GM12878 (cell line): ENCODE data around the gene PRPF4. TPM values are rescaled to one million over a fixed set of nuclear protein-coding genes. Genes with fewer than 3 reads are reported as not detected.

Source experiments
- ATAC-seq: fragments of 200-7000 bp; cut with Tn5 transposase; 3 replicates; pipeline ENCODE4 v1.9.1; 2020; ENCODE audit warnings: mild to moderate bottlenecking, moderate library complexity
- Bru-seq: library from RNA; stranded (reverse); fragments of 400-500 nt; gene quantifications from one replicate; lab custom pipeline; 2021; lab: Mats Ljungman, UMichigan
- BruChase-seq, 2 experiments: library from RNA; stranded (reverse); fragments of 400-500 nt; gene quantifications; one replicate each; lab custom pipeline; 2021; lab: Mats Ljungman, UMichigan
- BruUV-seq: library from RNA; stranded (reverse); fragments of 400-500 nt; replicated peaks from 2 replicates; lab custom pipeline; 2021; lab: Mats Ljungman, UMichigan
- CTCF ChIA-PET: fragments of 300-600 bp; sonication (Branson Sonifier 250); formaldehyde crosslinking; extraction: SDS; loops from one replicate; lab custom pipeline; 2021; ENCODE audit warnings: inconsistent platforms; lab: Yijun Ruan, JAX
- POLR2A ChIA-PET: fragments of 350-600 bp; formaldehyde crosslinking; extraction: SDS; loops from one replicate; lab custom pipeline; 2021; ENCODE audit warnings: inconsistent platforms; lab: Charles Lee
- RAD21 ChIA-PET: fragments of 300-600 bp; sonication (Branson Sonifier 250); formaldehyde crosslinking; loops from one replicate; lab custom pipeline; 2023; ENCODE audit warnings: antibody characterized with exemption; ENCODE audit not compliant: unreplicated experiment; lab: Charles Lee
- SMC1A ChIA-PET: fragments of 300-600 bp; sonication (Branson Sonifier 250); formaldehyde crosslinking; loops from one replicate; lab custom pipeline; 2023; ENCODE audit not compliant: unreplicated experiment, uncharacterized antibody; lab: Charles Lee
- DNase-seq: peaks from one replicate; pipeline ENCODE4 v3.0.0-alpha.2; 2011; ENCODE audit warnings: low read depth, low spot score
- FAIRE-seq: peaks from 3 replicates; lab custom pipeline; 2011; peaks lifted over from hg19 to GRCh38; lab: Jason Lieb, UNC
- H2AFZ ChIP-seq: 2 replicates; pipeline ENCODE4 v1.6.0; 2011; ENCODE audit warnings: low read depth, low read length, control low read depth; ENCODE audit not compliant: control insufficient read depth
- H3K27ac ChIP-seq: 2 replicates; pipeline ENCODE4 v1.5.1; 2011; ENCODE audit warnings: control low read depth; ENCODE audit not compliant: control insufficient read depth, insufficient read depth
- H3K27me3 ChIP-seq, 2 experiments: replicated peaks in 1 of 2; 2 replicates each; pipeline versions ENCODE4 v1.6.0 to v1.6.1; 2011; ENCODE audit warnings: low read length in 1 of 2; ENCODE audit not compliant: control insufficient read depth in 2 of 2, insufficient read depth in 2 of 2
- H3K36me3 ChIP-seq, 2 experiments: 2 replicates each; pipeline ENCODE4 v1.5.1; 2011; ENCODE audit warnings: low read length in 1 of 2; ENCODE audit not compliant: control insufficient read depth in 2 of 2, insufficient read depth in 2 of 2
- H3K4me1 ChIP-seq: 2 replicates; pipeline ENCODE4 v1.6.1; 2011; ENCODE audit warnings: mild to moderate bottlenecking, low read length, moderate library complexity, mixed read lengths; ENCODE audit not compliant: control insufficient read depth, insufficient read depth
- H3K4me2 ChIP-seq: 2 replicates; pipeline ENCODE4 v1.6.0; 2011; ENCODE audit warnings: control low read depth; ENCODE audit not compliant: control insufficient read depth, insufficient read depth
- H3K4me3 ChIP-seq: fragments of 200-600 bp; sonication (generic); 2 replicates; pipeline ENCODE4 v1.5.1; 2016
- H3K79me2 ChIP-seq: 2 replicates; pipeline ENCODE4 v1.6.0; 2011; ENCODE audit warnings: low read length; ENCODE audit not compliant: control insufficient read depth, insufficient read depth
- H3K9ac ChIP-seq: 2 replicates; pipeline ENCODE4 v1.8.0; 2011; ENCODE audit warnings: low read length, control low read depth, mixed read lengths; ENCODE audit not compliant: control insufficient read depth, insufficient read depth
- H3K9me3 ChIP-seq: replicated peaks from 3 replicates; pipeline ENCODE4 v1.5.1; 2011; ENCODE audit warnings: mild to moderate bottlenecking, low read length; ENCODE audit not compliant: control insufficient read depth, insufficient read depth
- H4K20me1 ChIP-seq: 2 replicates; pipeline ENCODE4 v1.6.0; 2011; ENCODE audit not compliant: control insufficient read depth, insufficient read depth
- CREB1 ChIP-seq: IDR thresholded peaks from 2 replicates; pipeline ENCODE4 v1.6.1; 2012; ENCODE audit warnings: low read depth, mild to moderate bottlenecking, inconsistent platforms
- CREM ChIP-seq: IDR thresholded peaks from 2 replicates; pipeline ENCODE4 v1.6.1; 2014; ENCODE audit warnings: antibody characterized with exemption, low read depth
- EP300 ChIP-seq, 2 experiments: fragments of 150-350 bp in 1 of 2; IDR thresholded peaks; 2 replicates each; pipeline ENCODE4 v1.6.1; 2011 to 2012; ENCODE audit warnings: low read depth in 2 of 2, low read length in 2 of 2, borderline replicate concordance in 1 of 2, improper control_type of control experiment in 1 of 2, inconsistent platforms in 1 of 2; ENCODE audit not compliant: control insufficient read depth in 1 of 2
- IKZF2 ChIP-seq, 2 experiments: fragments of 450-650 bp; IDR thresholded peaks; 2 replicates each; pipeline ENCODE4 v1.6.1; 2017; ENCODE audit warnings: mild to moderate bottlenecking in 2 of 2, moderate library complexity in 2 of 2
- POLR2A ChIP-seq: IDR thresholded peaks from 2 replicates; pipeline ENCODE4 v1.6.1; 2011; ENCODE audit warnings: low read depth, mild to moderate bottlenecking, low read length
- POLR2AphosphoS2 ChIP-seq: IDR thresholded peaks from 2 replicates; pipeline ENCODE4 v1.6.1; 2011; ENCODE audit warnings: low read depth, mild to moderate bottlenecking, low read length, improper control_type of control experiment, moderate library complexity
- POLR2AphosphoS5 ChIP-seq: IDR thresholded peaks from 2 replicates; pipeline ENCODE4 v1.6.1; 2011; ENCODE audit warnings: mild to moderate bottlenecking, low read length, inconsistent platforms
- SMARCA5 ChIP-seq: fragments of 450-650 bp; IDR thresholded peaks from 2 replicates; pipeline ENCODE4 v1.6.1; 2017; ENCODE audit warnings: mild to moderate bottlenecking
- SRF ChIP-seq, 2 experiments: IDR thresholded peaks; 2 replicates each; pipeline ENCODE4 v1.6.1; 2011; ENCODE audit warnings: low read depth in 2 of 2, low read length in 2 of 2, mild to moderate bottlenecking in 1 of 2, moderate library complexity in 1 of 2
- TCF7 ChIP-seq: IDR thresholded peaks from 2 replicates; pipeline ENCODE4 v1.6.1; 2014; ENCODE audit warnings: antibody characterized with exemption, borderline replicate concordance
- WGBS: methylation state at CpG from one replicate; pipeline ENCODE4 v1.1.6; 2016; ENCODE audit warnings: low lambda C conversion rate; ENCODE audit not compliant: insufficient replicate concordance, insufficient coverage; ENCODE audit errors: missing lambda C conversion rate; 5-methylcytosine and 5-hydroxymethylcytosine counted together
- in situ Hi-C: fragments of 300-500 bp; cut with MboI; formaldehyde crosslinking; loops from 9 replicates; pipeline ENCODE4 v1.14.3; 2018; ENCODE audit warnings: mixed read lengths
- intact Hi-C: fragments of 100-400 bp; cut with micrococcal nuclease; formaldehyde crosslinking; loops from one replicate; pipeline ENCODE4 v1.14.2; 2022; ENCODE audit not compliant: unreplicated experiment
- long read RNA-seq, 2 experiments: library from polyadenylated mRNA; unstranded; transcript quantifications; one replicate each; pipeline ENCODE4 v2.0.0, GENCODE V29; 2019 to 2020
- polyA minus RNA-seq, 3 experiments: library from RNA; depleted of rRNA, polyadenylated mRNA; stranded (reverse); fragments of >200 nt; gene quantifications; 2 replicates each; pipeline ENCODE4 v1.2.3, GENCODE V29; 2011
- polyA plus RNA-seq, 11 experiments: library from polyadenylated mRNA; depleted of rRNA in 4 of 11; unstranded in 6 of 11; stranded (reverse) in 5 of 11; fragments of >200 nt; fragmentation: Nextera tagmentation in 4 of 11; fragmentation: Illumina TruSeq in 1 of 11; extraction: Ambion mirVana in 4 of 11; extraction: Trizol in 1 of 11; gene quantifications; 1 replicate in 1 of 11; 2 replicates in 10 of 11; pipeline versions ENCODE4 v1.2.1 to v1.2.3, GENCODE V29; 2011 to 2016; ENCODE audit warnings: inconsistent platforms in 2 of 11, missing spikeins in 2 of 11, low read depth in 1 of 11
- total RNA-seq, 4 experiments: library from RNA; depleted of rRNA in 3 of 4; stranded (reverse); fragments of >200 nt in 3 of 4; fragmentation: Illumina TruSeq in 1 of 4; extraction: Trizol in 1 of 4; gene quantifications; 2 replicates each; pipeline versions ENCODE4 v1.2.1 to v1.2.3, GENCODE V29; 2013 to 2021
- TF ChIP-seq, protein P1 (sequence below): fragments of 150-350 bp; IDR thresholded peaks from 2 replicates; pipeline ENCODE4 v1.6.1; 2014; ENCODE audit warnings: mild to moderate bottlenecking, low read depth, low read length
- TF ChIP-seq, protein P2 (sequence below): fragments of 450-650 bp; IDR thresholded peaks from 2 replicates; pipeline ENCODE4 v1.6.1; 2014; ENCODE audit warnings: mild to moderate bottlenecking

PRPF4 gene
- 27.6 and 28.1 TPM in 2 replicates for total RNA-seq (2013; cell fraction: nucleolus; rRNA removed)
- total RNA-seq (2014; rRNA removed) (39.5 and 43.3 TPM in 2 replicates), total RNA-seq (2014; rRNA removed; fragmentation: Illumina TruSeq; extraction: Trizol) (38.4 and 39.0 TPM in 2 replicates), total RNA-seq (2021) (28.6 and 31.7 TPM in 2 replicates), polyA plus RNA-seq (2011; rRNA removed) (18.0 and 28.4 TPM in 2 replicates), polyA plus RNA-seq (2014; fragmentation: Illumina TruSeq; extraction: Trizol) (43.5 and 49.9 TPM in 2 replicates), polyA plus RNA-seq (2014; fragmentation: Nextera tagmentation; extraction: Ambion mirVana) (10 to 100 TPM; 23.0 to 43.5 TPM), polyA plus RNA-seq (2014; rRNA removed) (26.3 and 31.2 TPM in 2 replicates), polyA plus RNA-seq (2016; fragmentation: Nextera tagmentation; extraction: Ambion mirVana) (10 to 100 TPM; 46.7 to 48.1 TPM), polyA minus RNA-seq (2011; rRNA and poly(A)+ RNA removed) (16.4 and 19.3 TPM in 2 replicates), Bru-seq, nascent RNA (percentile 88 among the genes with signal in this experiment), BruChase-seq, experiment 1, labeled RNA remaining after a 6-hour chase (percentile 85 among the genes with signal in this experiment), BruChase-seq, experiment 2, labeled RNA remaining after a 2-hour chase (percentile 89 among the genes with signal in this experiment)
- polyA plus RNA-seq (2011; ENCODE audit: low read depth): 20.0 TPM
- polyA plus RNA-seq (2011; cell fraction: cytosol; rRNA removed): 24.1 and 29.7 TPM in 2 replicates
- polyA plus RNA-seq (2011; cell fraction: nucleus; rRNA removed): 12.8 and 19.8 TPM in 2 replicates
- polyA plus RNA-seq (2012): 22.1 and 25.5 TPM in 2 replicates
- polyA minus RNA-seq (2011; cell fraction: cytosol; rRNA and poly(A)+ RNA removed): 6.5 and 11.5 TPM in 2 replicates
- polyA minus RNA-seq (2011; cell fraction: nucleus; rRNA and poly(A)+ RNA removed): 5.1 and 10.2 TPM in 2 replicates
- long read RNA-seq, experiment 1, transcript PRPF4-201 (14 exons, 2,787 nt): minor isoform, 11 of 48 reads
- long read RNA-seq, experiment 1, transcript PRPF4-202 (14 exons, 3,212 nt): major isoform, 33 of 48 reads
- long read RNA-seq, experiment 1, partial matches to known transcripts: 1 of 48 reads
- long read RNA-seq, experiment 1, other reads (novel, unspliced or antisense): 3 of 48 reads
- long read RNA-seq, experiment 2, transcript PRPF4-201 (14 exons, 2,787 nt): minor isoform, 69 of 453 reads
- long read RNA-seq, experiment 2, transcript PRPF4-202 (14 exons, 3,212 nt): major isoform, 325 of 453 reads
- long read RNA-seq, experiment 2, partial matches to known transcripts: 30 of 453 reads
- long read RNA-seq, experiment 2, other reads (novel, unspliced or antisense): 29 of 453 reads

DNA sequence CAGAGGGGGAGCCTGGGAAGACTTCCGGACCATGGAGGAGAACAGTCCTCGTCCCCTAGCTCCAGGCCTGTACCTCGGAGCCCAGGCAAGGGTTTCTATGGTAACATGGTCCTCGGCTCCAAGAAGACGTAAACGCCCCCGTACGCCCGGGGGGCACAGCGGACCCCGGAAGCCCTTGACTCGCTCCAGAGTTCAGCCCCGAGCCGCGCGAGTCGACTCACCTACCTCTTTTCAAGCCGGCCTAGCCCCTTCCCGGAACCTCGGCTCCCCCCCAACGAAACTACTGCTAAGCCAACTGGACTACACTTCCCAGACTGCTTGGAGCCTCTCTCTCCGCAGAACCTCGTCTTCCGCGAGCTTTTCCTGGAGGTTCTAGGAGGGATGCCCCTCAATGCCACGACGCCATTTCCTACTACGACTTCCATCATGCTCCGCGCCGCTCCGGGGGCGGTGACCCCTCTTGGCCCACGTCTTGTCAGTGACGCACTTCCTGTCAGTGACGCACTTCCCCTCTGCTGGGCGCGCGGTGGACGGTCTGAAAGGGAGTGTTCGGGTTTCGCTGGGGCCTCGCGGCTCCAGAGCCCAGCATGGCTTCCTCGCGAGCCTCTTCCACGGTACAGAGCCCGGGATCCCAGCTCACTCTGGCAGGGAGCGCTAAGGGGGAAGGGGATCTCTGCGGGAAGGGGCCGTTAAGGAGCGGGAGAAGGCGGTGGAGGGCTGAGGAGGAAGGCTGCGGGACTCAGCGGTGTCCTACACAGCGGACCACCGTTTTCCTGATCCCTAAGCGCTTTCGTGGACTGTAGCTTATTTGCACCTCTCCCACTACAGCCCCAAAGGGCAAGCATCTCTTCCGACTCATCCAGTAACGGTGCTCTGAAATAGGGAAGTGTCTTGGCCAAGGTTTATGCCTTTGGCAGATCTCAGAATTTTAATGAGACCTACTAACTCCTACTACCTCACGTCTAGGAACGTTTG is at the start of gene PRPF4, which contains the start of gene CDC26:
Gene PRPF4, plus strand, starts transcription at position 502 of the 975 bp plus-strand sequence. Its CDS starts 86 bp downstream, at position 588.
Gene CDC26, minus strand, starts transcription at position 416 of the 975 bp plus-strand sequence. CDS start 3,065 bp downstream, outside the sequence.
- peak; percentile 98 for FAIRE-seq
- Histone ChIP-seq H3K4me2 (peak within 1 kb of the TSS; percentile 94), H4K20me1 (no peaks in the 10 kb centered on the region), H3K36me3 (peaks cover 6 to 11% of the 10 kb centered on the region in 2 experiments; a peak in 3 of 4 replicates), H3K4me3 (peak within 1 kb of the TSS; percentile 75), H3K27ac (peak within 1 kb of the TSS; percentile 89), H3K9me3 (no peaks in the 10 kb centered on the region), H3K27me3 (no peaks in the 10 kb centered on the region), H2AFZ (peak within 1 kb of the TSS; percentile 96), H3K9ac (peak within 1 kb of the TSS; percentile 94), H3K79me2 (peaks cover 40% of the 10 kb centered on the region), H3K4me1 (peaks cover 8% of the 10 kb centered on the region; the same call in 1 of the 2 replicates)
- ChIA-PET SMC1A (interaction anchor here (0.6 to 5.0 kb wide), 28 partner anchors 10 to 383 kb away, joined by 3 to 68 read pairs (median 4); partner anchors contain the start of genes ALAD, C9orf43, FKBP15 and POLE3), RAD21 (interaction anchor here (0.6 to 5.6 kb wide), 26 partner anchors 9 to 381 kb away, joined by 3 to 63 read pairs (median 4); partner anchors contain the start of genes ALAD, C9orf43, FKBP15 and HDHD3), POLR2A (interaction anchor here (0.6 to 3.0 kb wide), 15 partner anchors 13 to 1334 kb away, joined by 3 to 32 read pairs (median 3); partner anchors contain the start of genes C9orf43, FKBP15, POLE3 and SLC31A1), CTCF (interaction anchor here (0.5 to 8.5 kb wide), 36 partner anchors 8 to 1741 kb away, joined by 3 to 117 read pairs (median 5); partner anchors contain the start of genes ALAD, C9orf43, FKBP15 and POLE3)
- TSS peak; percentile 78 for BruUV-seq
- intact Hi-C loops (loop anchor here (1.0 to 10.0 kb wide), 5 partner anchors 55 to 1109 kb away; partner anchors contain the start of genes AKNA and WDR31), in situ Hi-C loops (no loop called here)
- peak; percentile 94 for ATAC-seq
- DNase-seq: peak; percentile 87
- WGBS: under 1% methylated on average over 63 of the region's 63 CpGs
- TF ChIP-seq POLR2AphosphoS5 (peak; percentile 97), TCF7 (no peak), CREM (peak; percentile 99), EP300 (IDR thresholded peaks at IDR 0.05; ENCODE audit: borderline replicate concordance in 1 of 2, control insufficient read depth in 1 of 2, low read depth in 2 of 2, low read length in 2 of 2) (no peak), POLR2A (peak; percentile 100), SMARCA5 (peak; percentile 32; the same call in 1 of the 2 replicates), POLR2AphosphoS2 (peak; percentile 83), SRF (IDR thresholded peaks at IDR 0.05; ENCODE audit: low read depth in 2 of 2, low read length in 2 of 2) (0 out of 4 replicates have a peak, but pooled peaks of 1 of the 2 experiments have one; percentile 4), CREB1 (peak; percentile 99), IKZF2 (IDR thresholded peaks at IDR 0.05) (peak; percentile 9 to 11; a peak in 1 of 4 replicates)
- TF ChIP-seq, protein P1, sequence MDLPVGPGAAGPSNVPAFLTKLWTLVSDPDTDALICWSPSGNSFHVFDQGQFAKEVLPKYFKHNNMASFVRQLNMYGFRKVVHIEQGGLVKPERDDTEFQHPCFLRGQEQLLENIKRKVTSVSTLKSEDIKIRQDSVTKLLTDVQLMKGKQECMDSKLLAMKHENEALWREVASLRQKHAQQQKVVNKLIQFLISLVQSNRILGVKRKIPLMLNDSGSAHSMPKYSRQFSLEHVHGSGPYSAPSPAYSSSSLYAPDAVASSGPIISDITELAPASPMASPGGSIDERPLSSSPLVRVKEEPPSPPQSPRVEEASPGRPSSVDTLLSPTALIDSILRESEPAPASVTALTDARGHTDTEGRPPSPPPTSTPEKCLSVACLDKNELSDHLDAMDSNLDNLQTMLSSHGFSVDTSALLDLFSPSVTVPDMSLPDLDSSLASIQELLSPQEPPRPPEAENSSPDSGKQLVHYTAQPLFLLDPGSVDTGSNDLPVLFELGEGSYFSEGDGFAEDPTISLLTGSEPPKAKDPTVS: no peak
- TF ChIP-seq, protein P2, sequence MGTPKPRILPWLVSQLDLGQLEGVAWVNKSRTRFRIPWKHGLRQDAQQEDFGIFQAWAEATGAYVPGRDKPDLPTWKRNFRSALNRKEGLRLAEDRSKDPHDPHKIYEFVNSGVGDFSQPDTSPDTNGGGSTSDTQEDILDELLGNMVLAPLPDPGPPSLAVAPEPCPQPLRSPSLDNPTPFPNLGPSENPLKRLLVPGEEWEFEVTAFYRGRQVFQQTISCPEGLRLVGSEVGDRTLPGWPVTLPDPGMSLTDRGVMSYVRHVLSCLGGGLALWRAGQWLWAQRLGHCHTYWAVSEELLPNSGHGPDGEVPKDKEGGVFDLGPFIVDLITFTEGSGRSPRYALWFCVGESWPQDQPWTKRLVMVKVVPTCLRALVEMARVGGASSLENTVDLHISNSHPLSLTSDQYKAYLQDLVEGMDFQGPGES: 0 out of 2 replicates have a peak, but pooled peaks have one; percentile 40
